Heart right ventricle (tissue), 16 donors: ENCODE data around the gene ALPG. TPM values are rescaled to one million over a fixed set of nuclear protein-coding genes. Genes with fewer than 3 reads are reported as not detected.

Experiments used
- ATAC-seq, 8 donors: fragments of 200-7000 bp; cut with Tn5 transposase; one replicate each; pipeline ENCODE4 v1.9.1; 2020; ENCODE audit warnings: mild to moderate bottlenecking in 8 of 8, moderate library complexity in 8 of 8, moderate number of reproducible peaks in 1 of 8
- DNase-seq, 2 donors: peaks; one replicate each; pipeline ENCODE4 v3.0.0-alpha.2; 2020
- H3K27ac ChIP-seq, 10 donors: fragments of 200-600 bp; sonication (generic) in 2 of 10; one replicate each; pipeline versions ENCODE4 v1.5.0 to v1.8.0; 2020 to 2022; ENCODE audit warnings: mild to moderate bottlenecking in 3 of 10
- H3K27me3 ChIP-seq, 7 donors: fragments of 200-600 bp; one replicate each; pipeline ENCODE4 v1.8.0; 2021 to 2022; ENCODE audit warnings: mild to moderate bottlenecking in 2 of 7
- H3K36me3 ChIP-seq, 9 donors: fragments of 200-600 bp; sonication (generic) in 1 of 9; one replicate each; pipeline versions ENCODE4 v1.5.0 to v1.8.0; 2020 to 2022; ENCODE audit warnings: mild to moderate bottlenecking in 2 of 9
- H3K4me1 ChIP-seq, 9 donors: fragments of 200-600 bp; sonication (generic) in 1 of 9; one replicate each; pipeline versions ENCODE4 v1.5.0 to v1.8.0; 2020 to 2022; ENCODE audit warnings: mild to moderate bottlenecking in 4 of 9
- H3K4me3 ChIP-seq, 10 donors: fragments of 200-600 bp; sonication (generic) in 2 of 10; one replicate each; pipeline versions ENCODE4 v1.5.0 to v1.8.0; 2020 to 2022; ENCODE audit warnings: mild to moderate bottlenecking in 7 of 10, moderate library complexity in 2 of 10
- H3K9me3 ChIP-seq, 11 donors: fragments of 200-600 bp in 10 of 11; sonication (generic) in 2 of 11; one replicate each; pipeline versions ENCODE4 v1.5.0 to v1.8.0; 2013 to 2022; ENCODE audit warnings: mild to moderate bottlenecking in 2 of 11, control low read depth in 1 of 11, moderate library complexity in 1 of 11
- CTCF ChIP-seq, 9 donors: fragments of 200-600 bp; sonication (generic) in 2 of 9; IDR thresholded peaks; one replicate each; pipeline versions ENCODE4 v1.5.0 to v1.8.0; 2021 to 2022; ENCODE audit warnings: antibody characterized with exemption in 9 of 9, mild to moderate bottlenecking in 5 of 9, moderate library complexity in 1 of 9
- WGBS, 2 donors: extraction: QIAGEN DNeasy Blood & Tissue Kit; methylation state at CpG; one replicate each; pipeline ENCODE4 v1.1.7; 2013; ENCODE audit warnings: inconsistent platforms in 1 of 2; 5-methylcytosine and 5-hydroxymethylcytosine counted together
- intact Hi-C, 10 donors: fragments of 100-400 bp; cut with DNase I; formaldehyde crosslinking; loops; one replicate each; pipeline versions ENCODE4 v1.11.1 to v1.14.2; 2022
- polyA plus RNA-seq, 2 donors: library from polyadenylated mRNA; stranded (reverse); fragments of 200-250 nt; gene quantifications; one replicate each; pipeline ENCODE4 v1.2.3, GENCODE V29; 2013
- total RNA-seq, 10 donors: library from RNA; stranded (reverse); fragmentation: NEBNext Ultra II Directional in 3 of 10; extraction: Animal tissue kit (Norgen Biotek cat#: 25700) in 3 of 10; gene quantifications; one replicate each; pipeline versions ENCODE4 v1.2.1 to v1.2.4, GENCODE V29; 2021 to 2023
- donor health status: Arrhythmogenic right ventricular cardiomyopathy.
- donor health status: ischemic (EF 13 %, LVEDD 7.1; RV severe dilation, severe dysfunction).
- donor health status: healthy with polysubstance abuse.
- donor health status: DM: no; HTN: yes; CAD: no.
- donor health status: DM: no; HTN: no; CAD: no.
- donor health status: ischemic (EF 25% LVEDD 6.9; RV normal size, moderate dysfunction).
- donor health status: ischemic (EF 25% LVEDD 5.7; RV mildly dilated, moderate dysfunction).
- donor health status: healthy.
- donor health status: DM: yes; HTN: yes; CAD: no.
- donor health status: Ischemic cardiomyopathy.
- donor health status: ischemic (EF 35%, LVEDD 5.7; RV mildly dilated, moderate dysfunction).
- donor health status: nonischemic (EF 11% LVEDD 7.7; RV severe dilation, severe dysfunction).
- donor health status: DM: yes; HTN: yes; CAD: no.
- donor health status: PGD.
- donor health status: ischemic (EF 29% LVEDD 5.4; RV normal size, mild dysfunction).
- donor health status: nonischemic (EF 23%, LVEDD 6.1; RV moderate dilation, normal function).

Gene ALPG
- total and polyA plus RNA-seq, 12 donors, result not detected

DNA sequence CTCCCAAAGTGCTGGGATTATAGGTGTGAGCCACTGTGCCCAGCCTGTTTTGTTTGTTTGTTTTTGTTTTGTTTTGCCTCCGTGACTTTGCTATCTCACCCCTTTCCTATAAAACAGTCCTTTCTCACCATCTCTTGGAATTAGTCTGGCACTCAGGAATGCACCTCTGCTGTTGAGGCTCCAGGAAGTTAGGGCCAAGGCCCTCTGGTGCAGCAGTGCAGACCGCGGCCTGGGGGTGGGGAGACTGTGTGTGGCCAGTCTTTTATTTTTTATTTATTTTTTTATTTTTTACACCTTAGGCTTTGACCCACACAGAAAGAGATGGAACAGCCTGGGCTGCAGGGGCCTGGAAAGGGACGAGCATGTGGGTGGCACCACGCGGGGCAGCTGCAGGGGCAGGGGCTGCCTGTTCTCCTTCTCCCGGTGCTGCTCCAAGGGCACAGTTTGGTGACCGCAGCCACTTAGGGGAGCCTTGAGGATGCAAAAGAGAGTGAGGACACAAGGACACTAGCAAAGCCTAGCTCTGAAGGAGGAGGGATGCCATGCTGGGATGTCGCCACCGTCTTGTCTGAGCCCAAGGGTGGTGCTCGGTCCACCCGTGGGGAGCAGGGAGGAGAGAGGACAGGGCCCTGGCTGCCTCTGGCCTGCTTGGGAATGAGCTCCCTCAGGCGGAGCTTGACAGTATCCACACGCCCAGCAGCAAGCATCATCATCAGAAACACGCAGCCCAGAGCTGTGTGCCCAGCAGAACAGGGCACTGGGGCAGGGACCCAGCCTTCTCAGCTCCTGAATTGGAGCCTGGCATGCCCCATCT, 29.9 kb downstream of the ALPG start:
- intact Hi-C loops, result loop anchor here in 7 of 10 donors (5.0 to 10.0 kb wide), 6 partner anchors 94 to 529 kb away; partner anchors contain the start of gene NPPC (in 1 of the 7)
- 84 to 86% methylated on average over 15 of the region's 15 CpGs for WGBS, 2 donors
- no peaks in the 10 kb centered on the region for H3K9me3 ChIP-seq
- no peaks in the 10 kb centered on the region for H3K36me3 ChIP-seq
- H3K27me3 ChIP-seq, result peaks cover 0 to 11% (median 4%) of the 10 kb centered on the region in 7 donors
- H3K4me3 ChIP-seq, result no peak overlapping the region
- H3K27ac ChIP-seq, result no peak overlapping the region
- peaks cover 0 to 11% (median 0%) of the 10 kb centered on the region in 9 donors for H3K4me1 ChIP-seq
- DNase-seq (no peak), ATAC-seq (no peak)
- no peak for TF ChIP-seq CTCF (IDR thresholded peaks at IDR 0.05)

DNA sequence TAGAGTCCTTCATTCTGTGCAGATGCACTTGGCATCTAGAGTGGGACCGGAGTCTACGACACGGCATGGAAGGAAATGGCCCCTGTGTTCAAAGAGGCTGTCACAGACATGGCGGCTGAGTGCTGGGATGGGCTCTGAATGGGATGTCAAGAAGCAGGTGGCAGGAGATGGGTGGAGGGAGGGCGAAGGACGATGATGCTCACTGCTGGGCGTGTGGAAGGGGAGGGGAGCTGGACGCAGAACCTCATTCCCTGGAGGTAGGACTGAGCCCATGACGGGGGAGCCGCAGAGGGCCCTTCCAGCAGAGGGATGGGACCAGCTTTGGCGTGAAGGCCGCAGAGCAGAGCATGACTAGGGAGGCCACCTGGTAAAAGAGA, 30.5 kb downstream of the ALPG start:
- Histone ChIP-seq H3K4me1 (peaks cover 0 to 11% (median 0%) of the 10 kb centered on the region in 9 donors), H3K27ac (no peak overlapping the region), H3K27me3 (peaks cover 0 to 11% (median 4%) of the 10 kb centered on the region in 7 donors), H3K36me3 (no peaks in the 10 kb centered on the region), H3K9me3 (no peaks in the 10 kb centered on the region), H3K4me3 (no peak overlapping the region)
- DNase-seq, result no peak
- TF ChIP-seq CTCF (IDR thresholded peaks at IDR 0.05), result no peak
- intact Hi-C loops, result loop anchor here in 7 of 10 donors (5.0 to 10.0 kb wide), 6 partner anchors 95 to 530 kb away; partner anchors contain the start of gene NPPC (in 1 of the 7)
- WGBS, 2 donors, result 81 to 88% methylated on average over 12 of the region's 12 CpGs
- ATAC-seq, result no peak

GRCh38 chr2:232438091-232438490, 31.4 kb downstream of the ALPG start:
- no peak for DNase-seq
- no peaks in the 10 kb centered on the region for H3K9me3 ChIP-seq
- peaks cover 0 to 11% (median 0%) of the 10 kb centered on the region in 9 donors for H3K4me1 ChIP-seq
- H3K4me3 ChIP-seq, result no peak overlapping the region
- WGBS, 2 donors, result 86 to 91% methylated on average over 12 of the region's 12 CpGs
- TF ChIP-seq CTCF (IDR thresholded peaks at IDR 0.05), result no peak
- intact Hi-C loops, result loop anchor here in 7 of 10 donors (5.0 to 10.0 kb wide), 6 partner anchors 96 to 531 kb away; partner anchors contain the start of gene NPPC (in 1 of the 7)
- no peak for ATAC-seq
- no peaks in the 10 kb centered on the region for H3K36me3 ChIP-seq
- H3K27ac ChIP-seq, result no peak overlapping the region
- H3K27me3 ChIP-seq, result peaks cover 0 to 11% (median 4%) of the 10 kb centered on the region in 7 donors

DNA sequence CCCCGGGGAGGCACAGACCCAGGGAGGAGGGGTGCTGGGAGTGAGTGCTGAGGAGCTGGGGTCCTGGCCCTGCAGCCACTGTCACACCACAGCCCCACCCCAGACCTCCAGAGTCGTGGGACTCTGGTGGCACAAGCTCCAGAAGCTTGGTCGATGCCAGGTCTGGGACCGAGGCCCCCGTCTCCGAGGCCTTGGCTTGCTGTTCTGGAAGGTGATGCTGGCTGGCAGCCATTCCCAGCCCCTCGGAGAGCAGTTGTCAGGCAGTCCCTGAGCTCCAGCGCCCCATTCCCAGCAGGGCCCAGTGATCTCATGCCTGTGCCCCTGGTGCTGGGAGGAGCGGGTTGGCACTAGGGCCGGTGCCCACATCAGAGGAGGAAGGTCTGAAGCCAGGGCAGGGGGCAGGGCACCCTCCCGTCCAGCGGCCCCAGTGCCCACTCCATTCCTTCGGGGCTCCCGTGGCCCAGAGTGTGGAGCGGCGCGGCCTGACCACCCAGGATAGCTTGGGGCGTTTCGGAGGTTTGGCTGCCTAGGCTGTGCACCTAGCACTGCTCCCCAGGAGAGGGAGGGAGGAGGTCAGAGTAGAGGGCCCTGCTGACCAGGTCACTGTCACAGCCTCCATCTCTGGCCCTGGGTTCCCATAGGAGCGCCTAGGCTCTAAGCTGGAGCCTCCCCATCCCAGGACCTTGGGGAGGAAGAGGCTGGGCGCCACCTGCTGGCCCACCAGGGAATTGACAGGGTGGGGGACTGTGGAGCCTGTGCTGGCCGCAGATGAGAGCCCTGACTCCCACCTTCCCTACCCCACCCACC, 32.5 kb downstream of the ALPG start:
- Histone ChIP-seq H3K36me3 (no peaks in the 10 kb centered on the region), H3K27me3 (peaks cover 0 to 12% (median 4%) of the 10 kb centered on the region in 7 donors), H3K9me3 (no peaks in the 10 kb centered on the region), H3K4me1 (peaks cover 0 to 11% (median 0%) of the 10 kb centered on the region in 9 donors), H3K27ac (no peak overlapping the region), H3K4me3 (no peak overlapping the region)
- TF ChIP-seq CTCF (IDR thresholded peaks at IDR 0.05), result peak; percentile 25 to 68 (median 59)
- peak in 7 of 8 donors; percentile 34 to 67 (median 51) for ATAC-seq
- 73 to 79% methylated on average over 20 to 21 of the region's 22 CpGs for WGBS, 2 donors
- no peak for DNase-seq
- intact Hi-C loops, result loop anchor here in 7 of 10 donors (5.0 to 10.0 kb wide), 6 partner anchors 97 to 532 kb away; partner anchors contain the start of gene NPPC (in 1 of the 7)
